LNCaP clone FGC (cell line): ENCODE results near the gene ADSS1.

Source experiments
- DNase-seq: peaks from one replicate; pipeline ENCODE4 v3.0.0-alpha.2; 2011; ENCODE audit warnings: low read depth
- H3K4me3 ChIP-seq: 2 replicates; pipeline ENCODE4 v1.5.1; 2011; ENCODE audit warnings: mild to moderate bottlenecking, low read depth, low read length, control low read depth
- TF ChIP-seq, protein P1 (sequence below): IDR thresholded peaks from 2 replicates; pipeline ENCODE4 v1.5.1; 2012; ENCODE audit warnings: mild to moderate bottlenecking; ENCODE audit not compliant: control insufficient read depth, insufficient read depth; ENCODE audit errors: extremely low read depth

Gene ADSS1

DNA sequence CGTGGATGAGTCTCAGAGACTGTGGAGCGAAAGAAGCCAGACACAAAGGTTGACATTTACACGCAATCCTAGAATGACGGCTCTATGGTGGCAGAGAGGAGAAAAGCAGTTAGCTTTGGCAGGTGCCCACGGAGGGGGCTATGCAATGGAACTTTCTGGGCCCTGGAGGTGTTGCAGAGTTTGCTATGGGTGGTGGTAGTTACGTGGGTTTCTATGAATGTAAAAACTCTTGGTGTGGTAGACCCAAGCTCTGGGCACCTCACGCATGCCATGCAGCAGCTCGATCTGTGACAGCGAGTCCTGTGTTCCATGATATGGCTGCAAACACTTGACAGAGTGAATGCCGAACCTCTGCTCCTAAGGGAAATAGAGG is 39.6 kb upstream of the ADSS1 start:
- no peak for DNase-seq
- TF ChIP-seq, protein P1, sequence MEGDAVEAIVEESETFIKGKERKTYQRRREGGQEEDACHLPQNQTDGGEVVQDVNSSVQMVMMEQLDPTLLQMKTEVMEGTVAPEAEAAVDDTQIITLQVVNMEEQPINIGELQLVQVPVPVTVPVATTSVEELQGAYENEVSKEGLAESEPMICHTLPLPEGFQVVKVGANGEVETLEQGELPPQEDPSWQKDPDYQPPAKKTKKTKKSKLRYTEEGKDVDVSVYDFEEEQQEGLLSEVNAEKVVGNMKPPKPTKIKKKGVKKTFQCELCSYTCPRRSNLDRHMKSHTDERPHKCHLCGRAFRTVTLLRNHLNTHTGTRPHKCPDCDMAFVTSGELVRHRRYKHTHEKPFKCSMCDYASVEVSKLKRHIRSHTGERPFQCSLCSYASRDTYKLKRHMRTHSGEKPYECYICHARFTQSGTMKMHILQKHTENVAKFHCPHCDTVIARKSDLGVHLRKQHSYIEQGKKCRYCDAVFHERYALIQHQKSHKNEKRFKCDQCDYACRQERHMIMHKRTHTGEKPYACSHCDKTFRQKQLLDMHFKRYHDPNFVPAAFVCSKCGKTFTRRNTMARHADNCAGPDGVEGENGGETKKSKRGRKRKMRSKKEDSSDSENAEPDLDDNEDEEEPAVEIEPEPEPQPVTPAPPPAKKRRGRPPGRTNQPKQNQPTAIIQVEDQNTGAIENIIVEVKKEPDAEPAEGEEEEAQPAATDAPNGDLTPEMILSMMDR = no peak

DNA sequence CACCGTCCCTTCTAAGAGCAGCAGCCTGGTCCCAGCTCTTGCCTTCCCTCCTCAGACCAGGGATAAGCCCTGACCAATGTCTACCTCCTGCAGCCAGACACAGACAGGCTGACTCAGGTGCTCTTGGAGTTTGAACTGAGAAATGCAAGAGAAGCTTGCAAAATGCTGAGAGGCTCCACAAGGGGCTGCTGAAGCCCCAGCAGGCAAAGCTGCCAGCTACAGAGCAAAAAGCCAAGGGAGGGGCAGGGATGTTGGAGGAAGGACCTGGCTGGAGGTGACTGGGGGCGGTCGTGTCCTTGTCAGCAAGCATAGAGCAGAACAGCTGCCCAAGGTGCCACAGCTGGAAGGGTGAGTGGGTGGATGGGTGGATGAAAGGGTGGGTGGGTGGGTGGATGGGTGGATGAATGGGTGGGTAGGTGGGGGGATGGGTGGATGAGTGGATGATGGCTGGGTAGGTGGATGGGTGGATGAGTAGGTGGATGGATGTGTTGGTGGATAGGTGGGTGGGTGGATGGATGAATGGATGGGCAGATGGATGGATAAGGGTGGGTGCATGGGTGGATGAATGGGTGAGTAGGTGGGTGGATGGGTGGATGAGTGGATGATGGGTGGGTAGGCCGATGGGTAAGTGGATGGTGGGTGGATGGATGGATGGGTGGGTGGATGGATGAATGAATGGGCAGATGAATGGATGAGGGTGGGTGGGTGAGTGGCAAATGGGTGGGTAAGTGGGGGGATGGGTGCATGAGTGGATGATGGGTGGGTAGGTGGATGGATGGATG is 38.6 kb upstream of the ADSS1 start:
- H3K4me3 ChIP-seq = no peak overlapping the region
- TF ChIP-seq, protein P1 = no peak
- DNase-seq = no peak

More for the DNA sequence above, 39.6 kb upstream of the ADSS1 start:
- H3K4me3 ChIP-seq = no peak overlapping the region

DNA sequence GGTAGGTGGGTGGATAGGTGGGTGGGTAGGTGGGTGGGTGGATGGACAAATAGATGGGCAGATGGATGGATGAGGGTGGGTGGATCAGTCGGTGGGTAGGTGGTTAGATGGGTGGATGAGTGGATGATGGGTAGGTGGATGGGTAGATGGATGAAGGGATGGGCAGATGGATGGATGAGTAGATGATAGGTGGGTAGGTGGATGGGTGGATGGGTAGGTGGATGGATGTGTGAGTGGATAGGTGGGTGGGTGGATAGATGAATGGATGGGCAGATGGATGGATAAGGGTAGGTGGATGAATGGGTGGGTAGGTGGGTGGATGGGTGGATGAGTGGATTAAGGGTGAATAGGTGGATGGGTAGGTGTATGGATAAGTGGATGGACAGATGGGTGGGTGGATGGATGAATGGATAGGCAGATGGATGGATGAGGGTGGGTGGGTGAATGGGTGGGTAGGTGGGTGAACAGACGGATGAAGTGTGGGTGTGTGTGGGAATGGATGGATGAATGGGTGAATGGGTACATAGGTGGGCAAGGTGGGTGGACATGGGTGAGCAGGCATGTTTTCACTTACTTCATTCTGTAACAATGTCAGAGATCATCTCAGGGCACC is 37.9 kb upstream of the ADSS1 start:
- no peak for DNase-seq
- H3K4me3 ChIP-seq = no peak overlapping the region
- TF ChIP-seq, protein P1 = no peak

DNA sequence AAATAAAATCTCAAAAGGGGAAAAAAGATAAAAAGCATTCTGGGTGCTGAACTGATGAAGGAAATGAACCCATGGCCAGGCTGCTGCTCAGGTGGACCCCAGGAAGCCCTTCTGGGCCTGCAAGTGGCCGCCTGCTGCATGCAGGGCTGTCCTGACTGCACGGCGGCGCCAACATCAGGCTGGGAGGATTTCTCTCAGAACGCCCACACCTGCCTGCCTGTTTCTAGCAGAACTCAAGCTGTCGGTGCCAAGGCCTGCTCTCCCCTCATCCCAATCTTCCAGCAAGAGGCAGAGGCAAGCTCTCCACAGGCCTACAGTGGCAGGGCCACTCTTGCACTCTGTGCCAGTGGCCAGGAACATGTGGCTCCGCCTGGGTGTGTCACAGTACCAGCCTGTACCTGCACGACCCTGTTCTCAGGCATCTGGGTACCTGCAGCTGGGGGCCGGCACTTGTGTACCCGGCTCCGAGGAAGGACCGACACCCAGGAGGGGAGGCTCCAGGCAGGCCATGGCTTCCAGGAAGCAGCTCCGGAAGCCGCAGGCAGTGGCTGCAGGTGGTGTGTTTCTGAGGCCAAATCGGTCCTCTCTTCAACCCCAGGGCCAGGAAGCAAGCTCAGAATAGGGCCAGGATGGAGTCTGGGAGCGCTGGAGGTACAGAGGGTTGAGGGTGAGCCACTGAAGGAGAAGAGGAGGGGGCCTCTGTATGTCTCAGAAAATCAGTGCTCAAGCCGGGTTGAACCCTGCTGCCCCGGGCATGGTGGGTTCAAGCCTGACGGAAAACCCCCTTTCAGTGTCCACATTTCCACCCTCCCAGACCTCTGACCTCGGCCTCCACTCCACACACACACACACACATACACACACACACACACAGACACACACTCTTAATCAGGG is 37.2 kb upstream of the ADSS1 start:
- H3K4me3 ChIP-seq = no peak overlapping the region
- TF ChIP-seq, protein P1 = no peak

DNA sequence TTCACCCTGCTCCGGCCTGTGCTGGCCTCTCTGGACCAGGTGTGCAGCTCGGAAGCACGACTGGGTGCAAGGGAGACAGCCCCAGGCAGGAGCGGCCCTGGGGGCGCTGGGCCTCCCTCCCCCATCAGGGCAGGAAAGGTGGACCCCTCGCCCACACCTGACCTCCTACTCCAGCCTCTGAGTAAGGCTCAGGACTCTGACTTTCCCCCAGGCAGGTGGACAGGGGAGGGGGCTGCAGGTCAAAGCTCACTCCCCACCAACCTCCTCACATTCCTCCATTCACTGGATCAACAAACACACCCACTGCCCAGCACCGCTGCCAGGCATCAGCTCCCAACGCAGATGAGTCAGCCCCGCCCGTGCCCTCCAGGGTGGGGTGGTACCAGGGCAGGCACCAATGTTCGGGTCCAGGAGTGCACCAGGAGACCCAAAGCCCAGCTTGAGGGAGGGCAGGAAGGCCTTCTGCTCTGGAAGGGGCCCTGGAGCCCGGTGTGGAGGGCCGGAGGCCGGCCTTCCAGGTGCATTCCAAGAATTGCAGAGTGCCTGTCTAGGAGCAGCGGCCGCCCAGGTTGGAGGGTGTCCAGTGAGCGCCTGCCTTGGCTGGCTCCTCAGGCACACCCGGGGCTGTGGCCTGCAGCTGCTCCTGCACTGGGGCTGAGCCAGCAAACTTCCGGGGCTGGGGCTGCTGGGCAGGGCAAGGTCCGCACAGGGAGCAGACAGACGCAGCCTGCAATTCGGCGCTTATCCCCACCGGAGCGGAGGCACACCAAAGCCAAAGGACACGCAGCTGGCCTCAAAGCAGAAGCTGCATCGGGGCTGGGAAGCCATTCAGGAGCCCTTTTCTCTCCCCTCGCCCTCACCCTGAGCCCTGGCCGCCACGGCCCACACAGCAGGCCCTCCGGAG is 36.2 kb upstream of the ADSS1 start:
- TF ChIP-seq, protein P1 = no peak
- DNase-seq = peak; percentile 87
- peak overlapping the region; percentile 28 for H3K4me3 ChIP-seq

More for the DNA sequence above, 37.2 kb upstream of the ADSS1 start:
- no peak for DNase-seq

DNA sequence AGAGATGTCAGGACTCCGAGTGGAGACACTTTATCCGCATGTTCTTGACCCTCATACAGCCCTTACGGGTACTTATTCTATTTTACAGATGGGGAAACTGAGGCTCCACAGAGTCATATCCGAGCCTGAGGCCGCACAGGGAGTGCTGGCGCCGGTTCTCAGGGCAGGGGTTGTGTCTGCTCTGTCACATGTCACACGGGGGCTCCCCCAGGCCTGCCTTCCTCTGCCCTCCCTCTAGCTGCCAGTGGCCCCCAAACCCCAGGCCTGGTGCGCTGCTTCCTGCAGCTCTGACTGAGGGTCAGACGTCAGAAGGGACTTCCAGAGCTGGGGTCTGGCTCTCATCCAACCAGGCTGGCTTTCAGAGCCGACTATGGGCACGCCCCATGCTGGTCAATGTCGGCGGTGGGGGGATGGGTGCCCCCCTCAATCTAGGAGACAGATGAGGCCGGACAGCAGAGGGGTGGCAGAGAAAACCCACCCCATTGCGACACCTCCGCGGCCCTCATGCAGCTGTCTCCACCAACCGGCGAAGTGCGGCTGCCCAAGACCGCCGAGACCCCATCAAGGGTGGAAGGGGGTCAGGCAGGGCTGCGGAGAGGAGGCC is 35.4 kb upstream of the ADSS1 start:
- H3K4me3 ChIP-seq = peak overlapping the region; percentile 83
- no peak for DNase-seq
- TF ChIP-seq, protein P1 = no peak
